ENCODE results near the gene FADS2. TPM values are rescaled to one million over a fixed set of nuclear protein-coding genes. Genes with fewer than 3 reads are reported as not detected.

FADS2 gene
- total and polyA plus RNA-seq, 5 donors from 2014 or later: 0.23 to 19.7 (median 7.1) TPM; not detected in 1

- Histone ChIP-seq H3K36me3 (ENCODE audit: control insufficient read depth, insufficient read depth, low read length) (no peaks in the 10 kb centered on the region), H3K27me3 (ENCODE audit: control insufficient read depth, insufficient read depth, low read length) (no peaks in the 10 kb centered on the region), H3K9me3 (ENCODE audit: control insufficient read depth in 2 of 2, low read length in 2 of 2) (no peaks in the 10 kb centered on the region), H3K4me3 (ENCODE audit: low read depth, low read length) (no peak overlapping the region), H3K27ac (ENCODE audit: insufficient read depth, low read length, poor library complexity, severe bottlenecking) (no peak overlapping the region), H3K4me1 (ENCODE audit: control insufficient read depth, insufficient read depth, low read length, poor library complexity, severe bottlenecking) (peaks cover 9% of the 10 kb centered on the region)
- Mint-ChIP-seq H3K9me3 (no peaks in the 10 kb centered on the region), H3K36me3 (no peaks in the 10 kb centered on the region), H3K27me3 (peaks cover 4% of the 10 kb centered on the region), H3K27ac (no peak overlapping the region), H3K4me3 (no peak overlapping the region), H3K4me1 (peaks cover 0 to 5% (median 0%) of the 10 kb centered on the region in 4 donors)
- ATAC-seq (ENCODE audit: low read depth in 2 of 2): no peak
- no peak for DNase-seq
Observed at GRCh38 chr11:61885784-61886580, 57.9 kb downstream of the FADS2 start.

- Mint-ChIP-seq H3K27me3 (peaks cover 4% of the 10 kb centered on the region), H3K4me1 (peaks cover 0 to 5% (median 0%) of the 10 kb centered on the region in 4 donors), H3K36me3 (no peaks in the 10 kb centered on the region), H3K9me3 (no peaks in the 10 kb centered on the region), H3K4me3 (no peak overlapping the region), H3K27ac (no peak overlapping the region)
- H3K9me3 ChIP-seq (ENCODE audit: control insufficient read depth in 2 of 2, low read length in 2 of 2): no peaks in the 10 kb centered on the region
- no peak overlapping the region for H3K27ac ChIP-seq (ENCODE audit: insufficient read depth, low read length, poor library complexity, severe bottlenecking)
- no peak overlapping the region for H3K4me3 ChIP-seq (ENCODE audit: low read depth, low read length)
- DNase-seq (no peak), ATAC-seq (ENCODE audit: low read depth in 2 of 2) (no peak)
- no peaks in the 10 kb centered on the region for H3K36me3 ChIP-seq (ENCODE audit: control insufficient read depth, insufficient read depth, low read length)
- H3K27me3 ChIP-seq (ENCODE audit: control insufficient read depth, insufficient read depth, low read length): no peaks in the 10 kb centered on the region
- peaks cover 11% of the 10 kb centered on the region for H3K4me1 ChIP-seq (ENCODE audit: control insufficient read depth, insufficient read depth, low read length, poor library complexity, severe bottlenecking)
Observed at GRCh38 chr11:61886643-61887042, 58.5 kb downstream of the FADS2 start.

- Mint-ChIP-seq H3K9me3 (peaks cover 0 to 2% (median 0%) of the 10 kb centered on the region in 7 donors), H3K4me3 (no peak overlapping the region), H3K27ac (no peak overlapping the region), H3K4me1 (peaks cover 0 to 7% (median 0%) of the 10 kb centered on the region in 4 donors), H3K27me3 (peaks cover 4% of the 10 kb centered on the region), H3K36me3 (no peaks in the 10 kb centered on the region)
- H3K4me3 ChIP-seq (ENCODE audit: low read depth, low read length): no peak overlapping the region
- H3K36me3 ChIP-seq (ENCODE audit: control insufficient read depth, insufficient read depth, low read length): no peaks in the 10 kb centered on the region
- no peaks in the 10 kb centered on the region for H3K27me3 ChIP-seq (ENCODE audit: control insufficient read depth, insufficient read depth, low read length)
- H3K9me3 ChIP-seq (ENCODE audit: control insufficient read depth in 2 of 2, low read length in 2 of 2): no peaks in the 10 kb centered on the region
- ATAC-seq (ENCODE audit: low read depth in 2 of 2) (no peak), DNase-seq (no peak)
- peaks cover 11% of the 10 kb centered on the region for H3K4me1 ChIP-seq (ENCODE audit: control insufficient read depth, insufficient read depth, low read length, poor library complexity, severe bottlenecking)
- H3K27ac ChIP-seq (ENCODE audit: insufficient read depth, low read length, poor library complexity, severe bottlenecking): no peak overlapping the region
Observed at GRCh38 chr11:61887839-61888494, 59.9 kb downstream of the FADS2 start.

- no peak overlapping the region for H3K27ac Mint-ChIP-seq
- peaks cover 4% of the 10 kb centered on the region for H3K27me3 Mint-ChIP-seq
- peaks cover 11% of the 10 kb centered on the region for H3K4me1 ChIP-seq (ENCODE audit: control insufficient read depth, insufficient read depth, low read length, poor library complexity, severe bottlenecking)
- peaks cover 0 to 7% (median 0%) of the 10 kb centered on the region in 4 donors for H3K4me1 Mint-ChIP-seq
- H3K9me3 ChIP-seq (ENCODE audit: control insufficient read depth in 2 of 2, low read length in 2 of 2): no peaks in the 10 kb centered on the region
- H3K27me3 ChIP-seq (ENCODE audit: control insufficient read depth, insufficient read depth, low read length): no peaks in the 10 kb centered on the region
- peaks cover 0 to 2% (median 0%) of the 10 kb centered on the region in 7 donors for H3K9me3 Mint-ChIP-seq
- DNase-seq (no peak), ATAC-seq (ENCODE audit: low read depth in 2 of 2) (no peak)
- no peaks in the 10 kb centered on the region for H3K36me3 Mint-ChIP-seq
- no peak overlapping the region for H3K27ac ChIP-seq (ENCODE audit: insufficient read depth, low read length, poor library complexity, severe bottlenecking)
- peak overlapping the region in 1 of 4 donors; percentile 43 for H3K4me3 Mint-ChIP-seq
- no peaks in the 10 kb centered on the region for H3K36me3 ChIP-seq (ENCODE audit: control insufficient read depth, insufficient read depth, low read length)
- no peak overlapping the region for H3K4me3 ChIP-seq (ENCODE audit: low read depth, low read length)
Observed at GRCh38 chr11:61888590-61888989, 60.5 kb downstream of the FADS2 start.

GRCh38 chr11:61889831-61890230, 61.7 kb downstream of the FADS2 start:
- Histone ChIP-seq H3K27me3 (ENCODE audit: control insufficient read depth, insufficient read depth, low read length) (no peaks in the 10 kb centered on the region), H3K4me1 (ENCODE audit: control insufficient read depth, insufficient read depth, low read length, poor library complexity, severe bottlenecking) (peaks cover 11% of the 10 kb centered on the region), H3K4me3 (ENCODE audit: low read depth, low read length) (no peak overlapping the region), H3K36me3 (ENCODE audit: control insufficient read depth, insufficient read depth, low read length) (no peaks in the 10 kb centered on the region), H3K9me3 (ENCODE audit: control insufficient read depth in 2 of 2, low read length in 2 of 2) (no peaks in the 10 kb centered on the region), H3K27ac (ENCODE audit: insufficient read depth, low read length, poor library complexity, severe bottlenecking) (no peak overlapping the region)
- Mint-ChIP-seq H3K4me3 (peak overlapping the region in 3 of 4 donors; percentile 57 to 82 (median 68)), H3K9me3 (peaks cover 0 to 2% (median 0%) of the 10 kb centered on the region in 7 donors), H3K27me3 (peaks cover 4% of the 10 kb centered on the region), H3K4me1 (peaks cover 0 to 7% (median 0%) of the 10 kb centered on the region in 4 donors), H3K27ac (peak overlapping the region in 1 of 3 donors; percentile 5), H3K36me3 (no peaks in the 10 kb centered on the region)
- ATAC-seq (ENCODE audit: low read depth in 2 of 2): no peak
- no peak for DNase-seq

- peak overlapping the region; percentile 32 for H3K4me3 ChIP-seq (ENCODE audit: low read depth, low read length)
- peak overlapping the region; percentile 34 to 86 (median 78) for H3K4me3 Mint-ChIP-seq
- no peaks in the 10 kb centered on the region for H3K36me3 Mint-ChIP-seq
- peak; percentile 13 to 31 (median 26) for DNase-seq
- H3K9me3 Mint-ChIP-seq: peaks cover 0 to 2% (median 0%) of the 10 kb centered on the region in 7 donors
- no peak overlapping the region for H3K27ac ChIP-seq (ENCODE audit: insufficient read depth, low read length, poor library complexity, severe bottlenecking)
- no peak for ATAC-seq (ENCODE audit: low read depth in 2 of 2)
- peak overlapping the region in 2 of 3 donors; percentile 38 to 89 for H3K27ac Mint-ChIP-seq
- peaks cover 4% of the 10 kb centered on the region for H3K27me3 Mint-ChIP-seq
- H3K4me1 Mint-ChIP-seq: peaks cover 0 to 7% (median 0%) of the 10 kb centered on the region in 4 donors
- H3K27me3 ChIP-seq (ENCODE audit: control insufficient read depth, insufficient read depth, low read length): no peaks in the 10 kb centered on the region
- no peaks in the 10 kb centered on the region for H3K36me3 ChIP-seq (ENCODE audit: control insufficient read depth, insufficient read depth, low read length)
- H3K9me3 ChIP-seq (ENCODE audit: control insufficient read depth in 2 of 2, low read length in 2 of 2): no peaks in the 10 kb centered on the region
- H3K4me1 ChIP-seq (ENCODE audit: control insufficient read depth, insufficient read depth, low read length, poor library complexity, severe bottlenecking): peaks cover 11% of the 10 kb centered on the region
Observed at GRCh38 chr11:61890529-61891330, 62.6 kb downstream of the FADS2 start.

- no peaks in the 10 kb centered on the region for H3K36me3 Mint-ChIP-seq
- no peaks in the 10 kb centered on the region for H3K27me3 ChIP-seq (ENCODE audit: control insufficient read depth, insufficient read depth, low read length)
- peaks cover 0 to 2% (median 0%) of the 10 kb centered on the region in 7 donors for H3K9me3 Mint-ChIP-seq
- DNase-seq (peak; percentile 32 to 72 (median 41)), ATAC-seq (ENCODE audit: low read depth in 2 of 2) (peak; percentile 52 to 62)
- peaks cover 0 to 7% (median 0%) of the 10 kb centered on the region in 4 donors for H3K4me1 Mint-ChIP-seq
- H3K9me3 ChIP-seq (ENCODE audit: control insufficient read depth in 2 of 2, low read length in 2 of 2): no peaks in the 10 kb centered on the region
- H3K4me3 Mint-ChIP-seq: peak within 1 kb of the TSS; percentile 69 to 86 (median 80)
- H3K4me3 ChIP-seq (ENCODE audit: low read depth, low read length): peak within 1 kb of the TSS; percentile 32
- peaks cover 4% of the 10 kb centered on the region for H3K27me3 Mint-ChIP-seq
- peak within 1 kb of the TSS; percentile 33 for H3K27ac ChIP-seq (ENCODE audit: insufficient read depth, low read length, poor library complexity, severe bottlenecking)
- H3K4me1 ChIP-seq (ENCODE audit: control insufficient read depth, insufficient read depth, low read length, poor library complexity, severe bottlenecking): peaks cover 11% of the 10 kb centered on the region
- H3K27ac Mint-ChIP-seq: peak within 1 kb of the TSS in 2 of 3 donors; percentile 38 to 89
- H3K36me3 ChIP-seq (ENCODE audit: control insufficient read depth, insufficient read depth, low read length): no peaks in the 10 kb centered on the region
Observed at GRCh38 chr11:61891331-61892084, 63.4 kb downstream of the FADS2 start, which contains the start of gene FADS3. Gene FADS3, minus strand, starts transcription at chr11:61891545. Its CDS starts 164 bp downstream, at chr11:61891381.

All from CD4-positive, CD25-positive, alpha-beta regulatory T cell (primary cell).